Astrocyte (in vitro differentiated cells and primary cell): Measurements from ENCODE around the gene RUNX3. TPM values are rescaled to one million over a fixed set of nuclear protein-coding genes. Genes with fewer than 3 reads are reported as not detected.

Source experiments
- DNase-seq: peaks from one replicate; pipeline ENCODE4 v3.0.0-alpha.2; 2010; ENCODE audit warnings: low read depth
- FAIRE-seq: peaks from 2 replicates; lab custom pipeline; 2011; peaks lifted over from hg19 to GRCh38; lab: Jason Lieb, UNC
- H2AFZ ChIP-seq: 2 replicates; pipeline ENCODE4 v1.6.0; 2012; ENCODE audit warnings: low read depth, low read length, inconsistent platforms
- H3K27ac ChIP-seq: 2 replicates; pipeline ENCODE4 v1.5.1; 2011; ENCODE audit warnings: low read depth, low read length, inconsistent platforms
- H3K27me3 ChIP-seq: 2 replicates; pipeline ENCODE4 v1.6.0; 2011; ENCODE audit warnings: low read length, inconsistent platforms; ENCODE audit not compliant: insufficient read depth
- H3K36me3 ChIP-seq: 2 replicates; pipeline ENCODE4 v1.5.1; 2011; ENCODE audit warnings: low read length, inconsistent platforms; ENCODE audit not compliant: insufficient read depth
- H3K4me1 ChIP-seq: 2 replicates; pipeline ENCODE4 v1.5.1; 2011; ENCODE audit warnings: low read length, inconsistent platforms; ENCODE audit not compliant: insufficient read depth
- H3K4me2 ChIP-seq: 2 replicates; pipeline ENCODE4 v1.6.0; 2012; ENCODE audit warnings: low read length, inconsistent platforms
- H3K4me3 ChIP-seq: 2 replicates; pipeline ENCODE4 v1.5.1; 2011; ENCODE audit warnings: low read depth, mild to moderate bottlenecking, low read length, inconsistent platforms; ENCODE audit not compliant: insufficient read depth
- H3K79me2 ChIP-seq: 2 replicates; pipeline ENCODE4 v1.6.0; 2012; ENCODE audit warnings: mild to moderate bottlenecking, low read length, inconsistent platforms; ENCODE audit not compliant: insufficient read depth
- H3K9ac ChIP-seq: 2 replicates; pipeline ENCODE4 v1.6.0; 2012; ENCODE audit warnings: mild to moderate bottlenecking, low read length, inconsistent platforms
- H3K9me3 ChIP-seq: 2 replicates; pipeline ENCODE4 v1.5.1; 2012; ENCODE audit warnings: low read depth, mild to moderate bottlenecking, low read length, inconsistent platforms; ENCODE audit not compliant: insufficient read depth
- H4K20me1 ChIP-seq: 2 replicates; pipeline ENCODE4 v1.6.0; 2012; ENCODE audit warnings: low read length, inconsistent platforms; ENCODE audit not compliant: insufficient read depth
- H3K27ac Mint-ChIP-seq: one replicate; pipeline ENCODE4 v1.8.0; 2021; ENCODE audit warnings: mild to moderate bottlenecking, mixed read lengths; ENCODE audit not compliant: unreplicated experiment
- H3K27me3 Mint-ChIP-seq: one replicate; pipeline ENCODE4 v1.8.0; 2021; ENCODE audit warnings: low read depth, mixed read lengths; ENCODE audit not compliant: unreplicated experiment
- H3K36me3 Mint-ChIP-seq: one replicate; pipeline ENCODE4 v1.8.0; 2021; ENCODE audit warnings: low read depth, mixed read lengths; ENCODE audit not compliant: unreplicated experiment
- H3K4me1 Mint-ChIP-seq: one replicate; pipeline ENCODE4 v1.8.0; 2021; ENCODE audit warnings: low read depth, mixed read lengths; ENCODE audit not compliant: unreplicated experiment
- H3K4me3 Mint-ChIP-seq: one replicate; pipeline ENCODE4 v1.8.0; 2021; ENCODE audit warnings: mild to moderate bottlenecking, moderate library complexity, mixed read lengths; ENCODE audit not compliant: unreplicated experiment
- H3K9me3 Mint-ChIP-seq: one replicate; pipeline ENCODE4 v1.8.0; 2021; ENCODE audit warnings: mild to moderate bottlenecking, mixed read lengths; ENCODE audit not compliant: unreplicated experiment
- EZH2 ChIP-seq: IDR thresholded peaks from 2 replicates; pipeline ENCODE4 v1.6.1; 2012; ENCODE audit warnings: mild to moderate bottlenecking, low read length, inconsistent platforms; ENCODE audit not compliant: insufficient read depth
- total RNA-seq: library from RNA; stranded (reverse); gene quantifications from 2 replicates; pipeline ENCODE4 v1.2.1, GENCODE V29; 2021
- TF ChIP-seq, protein P1 (sequence below): IDR thresholded peaks from 2 replicates; pipeline ENCODE4 v1.5.1; 2011; ENCODE audit warnings: low read depth, mild to moderate bottlenecking, inconsistent platforms, low read length, moderate library complexity; ENCODE audit not compliant: insufficient read depth

The RUNX3 gene
- total RNA-seq, 1 donor from 2014 or later = 2.5 TPM

DNA sequence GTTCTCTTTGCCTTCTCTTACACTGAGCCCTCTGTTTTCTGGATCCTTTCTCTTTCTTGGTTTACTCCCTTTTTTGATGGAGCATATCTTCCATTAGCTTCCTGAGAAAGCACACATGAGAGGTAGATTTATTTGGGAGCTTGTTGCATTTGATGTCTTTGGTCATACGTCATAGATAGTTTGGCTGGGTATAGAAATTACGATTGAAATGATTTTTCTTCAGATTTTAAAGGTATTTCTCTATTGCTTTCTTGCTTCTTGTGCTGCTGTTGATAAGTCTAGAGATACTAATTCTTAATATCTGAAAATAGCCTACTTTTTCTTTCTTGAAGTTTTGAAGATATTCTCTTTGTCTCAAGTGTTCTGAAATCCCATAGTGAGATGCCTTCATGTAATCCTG lies 45.3 kb upstream of the RUNX3 start:
- Histone ChIP-seq H4K20me1 (no peaks in the 10 kb centered on the region), H3K9ac (no peak overlapping the region), H3K4me3 (no peak overlapping the region), H3K79me2 (no peaks in the 10 kb centered on the region), H3K4me1 (peaks cover 26% of the 10 kb centered on the region), H3K4me2 (no peak overlapping the region), H3K27ac (no peak overlapping the region), H3K9me3 (peaks cover 13% of the 10 kb centered on the region), H3K36me3 (no peaks in the 10 kb centered on the region), H3K27me3 (peaks cover 10% of the 10 kb centered on the region), H2AFZ (no peak overlapping the region)
- DNase-seq = no peak
- peaks cover 23% of the 10 kb centered on the region for H3K9me3 Mint-ChIP-seq
- FAIRE-seq = no peak
- peaks cover 10% of the 10 kb centered on the region for H3K36me3 Mint-ChIP-seq
- peaks cover 38% of the 10 kb centered on the region for H3K4me1 Mint-ChIP-seq
- TF ChIP-seq, protein P1, sequence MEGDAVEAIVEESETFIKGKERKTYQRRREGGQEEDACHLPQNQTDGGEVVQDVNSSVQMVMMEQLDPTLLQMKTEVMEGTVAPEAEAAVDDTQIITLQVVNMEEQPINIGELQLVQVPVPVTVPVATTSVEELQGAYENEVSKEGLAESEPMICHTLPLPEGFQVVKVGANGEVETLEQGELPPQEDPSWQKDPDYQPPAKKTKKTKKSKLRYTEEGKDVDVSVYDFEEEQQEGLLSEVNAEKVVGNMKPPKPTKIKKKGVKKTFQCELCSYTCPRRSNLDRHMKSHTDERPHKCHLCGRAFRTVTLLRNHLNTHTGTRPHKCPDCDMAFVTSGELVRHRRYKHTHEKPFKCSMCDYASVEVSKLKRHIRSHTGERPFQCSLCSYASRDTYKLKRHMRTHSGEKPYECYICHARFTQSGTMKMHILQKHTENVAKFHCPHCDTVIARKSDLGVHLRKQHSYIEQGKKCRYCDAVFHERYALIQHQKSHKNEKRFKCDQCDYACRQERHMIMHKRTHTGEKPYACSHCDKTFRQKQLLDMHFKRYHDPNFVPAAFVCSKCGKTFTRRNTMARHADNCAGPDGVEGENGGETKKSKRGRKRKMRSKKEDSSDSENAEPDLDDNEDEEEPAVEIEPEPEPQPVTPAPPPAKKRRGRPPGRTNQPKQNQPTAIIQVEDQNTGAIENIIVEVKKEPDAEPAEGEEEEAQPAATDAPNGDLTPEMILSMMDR = no peak
- TF ChIP-seq EZH2 = no peak
- H3K27me3 Mint-ChIP-seq = no peaks in the 10 kb centered on the region
- H3K27ac Mint-ChIP-seq = no peak overlapping the region
- no peak overlapping the region for H3K4me3 Mint-ChIP-seq

DNA sequence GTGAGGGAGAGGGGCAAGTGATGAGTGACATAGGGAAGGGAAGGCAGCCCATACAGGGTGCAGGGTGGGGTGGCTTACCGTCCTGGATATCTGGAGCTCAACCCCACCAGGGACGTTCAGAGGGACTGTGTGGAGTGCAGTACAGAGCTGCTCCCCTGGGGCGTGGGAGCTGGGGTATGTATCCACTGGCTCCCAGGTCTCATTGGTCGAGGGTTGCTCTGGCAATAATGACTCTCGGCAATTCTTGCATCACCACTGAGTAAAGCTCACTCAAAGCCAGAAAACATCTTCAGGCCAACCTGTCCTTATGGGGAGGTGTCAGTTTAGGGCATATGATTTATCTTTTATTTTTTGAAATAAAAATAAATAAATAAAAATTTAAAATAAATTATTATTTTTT lies 43.2 kb upstream of the RUNX3 start:
- Histone ChIP-seq H3K4me2 (no peak overlapping the region), H3K4me1 (peaks cover 31% of the 10 kb centered on the region), H3K27me3 (peaks cover 5% of the 10 kb centered on the region), H3K4me3 (no peak overlapping the region), H3K27ac (no peak overlapping the region), H3K9me3 (peaks cover 13% of the 10 kb centered on the region), H2AFZ (no peak overlapping the region), H3K36me3 (no peaks in the 10 kb centered on the region), H3K79me2 (no peaks in the 10 kb centered on the region), H4K20me1 (no peaks in the 10 kb centered on the region), H3K9ac (no peak overlapping the region)
- H3K27ac Mint-ChIP-seq = peak overlapping the region; percentile 94
- peaks cover 39% of the 10 kb centered on the region for H3K4me1 Mint-ChIP-seq
- FAIRE-seq (no peak), DNase-seq (no peak)
- H3K27me3 Mint-ChIP-seq = no peaks in the 10 kb centered on the region
- peaks cover 26% of the 10 kb centered on the region for H3K9me3 Mint-ChIP-seq
- H3K36me3 Mint-ChIP-seq = peaks cover 6% of the 10 kb centered on the region
- TF ChIP-seq, protein P1 = no peak
- no peak for TF ChIP-seq EZH2
- no peak overlapping the region for H3K4me3 Mint-ChIP-seq

DNA sequence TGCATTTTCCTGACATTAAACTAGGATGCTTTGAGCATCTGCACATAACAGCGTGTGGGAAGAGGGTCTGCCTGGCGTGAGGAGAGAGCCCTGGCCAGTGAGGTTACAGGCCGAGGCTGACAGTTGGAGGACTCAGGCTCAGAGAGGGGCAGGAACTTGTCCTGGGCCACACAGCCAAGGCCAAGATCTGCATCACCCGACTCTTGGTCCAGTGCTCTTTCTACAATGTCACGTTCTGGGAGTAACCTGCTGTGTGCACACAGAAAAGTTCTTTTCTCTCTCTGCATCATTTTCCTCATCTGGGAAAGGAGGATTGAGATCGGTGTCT lies 42.8 kb upstream of the RUNX3 start:
- Mint-ChIP-seq H3K27me3 (no peaks in the 10 kb centered on the region), H3K27ac (peak overlapping the region; percentile 94), H3K36me3 (peaks cover 6% of the 10 kb centered on the region), H3K4me1 (peaks cover 36% of the 10 kb centered on the region), H3K4me3 (no peak overlapping the region), H3K9me3 (peaks cover 21% of the 10 kb centered on the region)
- Histone ChIP-seq H3K27ac (no peak overlapping the region), H3K27me3 (peaks cover 1% of the 10 kb centered on the region), H3K4me3 (no peak overlapping the region), H3K4me2 (no peak overlapping the region), H3K36me3 (no peaks in the 10 kb centered on the region), H4K20me1 (no peaks in the 10 kb centered on the region), H2AFZ (no peak overlapping the region), H3K9ac (no peak overlapping the region), H3K79me2 (no peaks in the 10 kb centered on the region), H3K9me3 (peaks cover 11% of the 10 kb centered on the region), H3K4me1 (peaks cover 31% of the 10 kb centered on the region)
- no peak for DNase-seq
- no peak for FAIRE-seq
- TF ChIP-seq, protein P1 = no peak
- TF ChIP-seq EZH2 = no peak
